Measurements from ENCODE around the gene ATP7A. TPM values are rescaled to one million over a fixed set of nuclear protein-coding genes. Genes with fewer than 3 reads are reported as not detected.
"Not testable (repeated sequence)": the region's sequence is repeated elsewhere in the genome, so short reads cannot be mapped to it uniquely, and the experiment has no call there.

The ATP7A gene
- total and polyA plus RNA-seq, 5 donors, result 1.6 to 11.5 (median 7.3) TPM

DNA sequence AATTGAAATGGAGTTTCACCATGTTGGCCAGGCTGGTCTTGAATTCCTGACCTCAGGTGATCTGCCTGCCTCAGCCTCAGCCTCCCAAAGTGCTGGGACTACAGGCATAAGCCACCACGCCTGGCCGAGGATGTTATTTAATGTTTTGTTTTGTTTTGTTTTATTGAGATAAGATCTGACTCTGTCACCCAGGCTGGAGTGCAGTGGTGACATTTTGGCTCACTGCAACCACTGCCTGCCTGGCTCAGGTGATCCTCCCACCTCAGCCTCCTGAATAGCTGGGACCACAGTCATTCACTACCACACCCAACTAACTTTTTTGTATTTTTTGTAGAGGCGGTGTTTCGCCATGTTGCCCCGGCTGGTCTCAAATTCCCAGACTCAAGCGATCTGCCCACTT lies 34.5 kb downstream of the ATP7A start:
- H3K9me3 ChIP-seq (ENCODE audit: control insufficient read depth, low read length); ATAC-seq; DNase-seq; H3K4me1 ChIP-seq (ENCODE audit: control insufficient read depth, insufficient read depth, low read length); H3K27me3 ChIP-seq (ENCODE audit: control insufficient read depth, insufficient read depth); H3K27ac ChIP-seq (ENCODE audit: low read length); H3K4me3 ChIP-seq (ENCODE audit: low read length); intact Hi-C loops (cut with DNase I): not testable (repeated sequence)
- WGBS, result 97% methylated on average over 6 of the region's 6 CpGs

- Histone ChIP-seq H3K9me3 (ENCODE audit: control insufficient read depth, low read length) (no peaks in the 10 kb centered on the region), H3K4me1 (ENCODE audit: control insufficient read depth, insufficient read depth, low read length) (peaks cover 2% of the 10 kb centered on the region), H3K27ac (ENCODE audit: low read length) (no peak overlapping the region), H3K4me3 (ENCODE audit: low read length) (no peak overlapping the region), H3K27me3 (ENCODE audit: control insufficient read depth, insufficient read depth) (no peaks in the 10 kb centered on the region)
- ATAC-seq, result no peak
- 46% methylated on average over 7 of the region's 7 CpGs for WGBS
- intact Hi-C loops (cut with DNase I), result no loop called here
- DNase-seq, result no peak
Measured at GRCh38 chrX:77945910-77946545, 35.5 kb downstream of the ATP7A start.

DNA sequence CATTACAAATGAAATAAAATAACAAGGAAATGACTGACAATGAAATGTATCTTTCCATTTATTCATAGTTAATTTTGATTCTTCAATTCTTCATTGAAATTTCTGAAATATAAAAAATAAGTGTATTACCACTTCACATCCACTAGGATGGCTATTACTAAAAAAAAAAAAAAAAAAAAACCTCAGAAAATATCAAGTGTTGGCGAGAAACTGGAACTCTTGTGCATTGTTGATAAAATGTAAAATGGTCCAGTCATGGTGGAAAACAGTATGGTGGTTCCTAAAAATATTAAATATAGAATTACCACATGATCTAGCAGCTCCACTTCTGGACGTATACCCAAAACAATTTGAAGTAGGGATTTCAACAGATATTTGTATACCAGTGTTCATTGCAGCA lies 36.1 kb downstream of the ATP7A start:
- ATAC-seq, result no peak
- peaks cover 2% of the 10 kb centered on the region for H3K4me1 ChIP-seq (ENCODE audit: control insufficient read depth, insufficient read depth, low read length)
- intact Hi-C loops (cut with DNase I), result no loop called here
- H3K9me3 ChIP-seq (ENCODE audit: control insufficient read depth, low read length), result no peaks in the 10 kb centered on the region
- WGBS, result 80% methylated on average over 2 of the region's 2 CpGs
- no peaks in the 10 kb centered on the region for H3K27me3 ChIP-seq (ENCODE audit: control insufficient read depth, insufficient read depth)
- DNase-seq, result no peak
- no peak overlapping the region for H3K27ac ChIP-seq (ENCODE audit: low read length)
- no peak overlapping the region for H3K4me3 ChIP-seq (ENCODE audit: low read length)

DNA sequence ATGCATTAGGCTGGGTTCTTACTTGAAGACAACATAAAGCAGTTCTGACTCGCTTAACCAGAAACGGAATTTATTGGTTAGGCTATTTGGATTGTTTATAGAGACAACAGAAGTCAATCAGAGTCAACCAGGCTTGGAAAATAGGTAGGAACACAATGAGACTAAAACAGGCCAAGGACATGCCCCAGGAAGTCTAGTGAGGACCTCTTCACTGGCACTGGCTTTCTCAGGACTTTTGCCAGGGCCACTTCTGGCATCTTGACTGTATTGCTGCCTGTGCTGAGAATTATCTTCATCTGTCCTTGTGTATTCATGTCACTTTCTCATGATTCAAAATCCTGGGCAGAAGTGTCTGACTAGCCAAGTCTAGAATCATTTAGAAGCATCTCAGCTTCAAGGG lies 39.3 kb downstream of the ATP7A start:
- no peak for ATAC-seq
- 95% methylated on average over 2 of the region's 2 CpGs for WGBS
- intact Hi-C loops (cut with DNase I), result no loop called here
- H3K27ac ChIP-seq (ENCODE audit: low read length), result no peak overlapping the region
- H3K9me3 ChIP-seq (ENCODE audit: control insufficient read depth, low read length), result no peaks in the 10 kb centered on the region
- no peak overlapping the region for H3K4me3 ChIP-seq (ENCODE audit: low read length)
- H3K27me3 ChIP-seq (ENCODE audit: control insufficient read depth, insufficient read depth), result no peaks in the 10 kb centered on the region
- peaks cover 2% of the 10 kb centered on the region for H3K4me1 ChIP-seq (ENCODE audit: control insufficient read depth, insufficient read depth, low read length)
- no peak for DNase-seq

DNA sequence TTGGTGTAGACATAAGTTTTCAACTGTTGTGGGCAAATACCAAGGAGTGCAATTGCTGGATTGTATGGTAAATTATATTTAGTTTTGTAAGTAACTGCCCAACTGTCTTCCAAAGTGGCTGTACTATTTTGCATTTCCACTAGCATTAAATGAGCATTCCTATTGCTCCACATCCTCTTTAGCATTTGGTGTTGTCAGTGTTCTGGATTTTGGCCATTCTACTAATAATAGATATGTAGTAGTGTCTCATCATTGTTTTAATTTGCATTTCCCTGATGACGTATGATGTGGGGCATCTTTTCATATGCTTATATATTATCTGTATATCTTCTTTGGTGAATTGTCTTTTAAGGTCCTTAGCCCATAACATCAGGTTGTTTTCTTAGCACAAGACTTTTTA lies 41.7 kb downstream of the ATP7A start:
- Histone ChIP-seq H3K27ac (ENCODE audit: low read length) (no peak overlapping the region), H3K4me3 (ENCODE audit: low read length) (no peak overlapping the region), H3K9me3 (ENCODE audit: control insufficient read depth, low read length) (no peaks in the 10 kb centered on the region), H3K27me3 (ENCODE audit: control insufficient read depth, insufficient read depth) (no peaks in the 10 kb centered on the region), H3K4me1 (ENCODE audit: control insufficient read depth, insufficient read depth, low read length) (no peaks in the 10 kb centered on the region)
- intact Hi-C loops (cut with DNase I), result no loop called here
- WGBS, result 65% methylated on average over 1 of the region's 1 CpG
- DNase-seq (no peak), ATAC-seq (no peak)

GRCh38 chrX:77953302-77953701 lies 42.8 kb downstream of the ATP7A start:
- Histone ChIP-seq H3K9me3 (ENCODE audit: control insufficient read depth, low read length) (no peaks in the 10 kb centered on the region), H3K4me1 (ENCODE audit: control insufficient read depth, insufficient read depth, low read length) (no peaks in the 10 kb centered on the region), H3K4me3 (ENCODE audit: low read length) (no peak overlapping the region), H3K27me3 (ENCODE audit: control insufficient read depth, insufficient read depth) (no peaks in the 10 kb centered on the region), H3K27ac (ENCODE audit: low read length) (no peak overlapping the region)
- WGBS, result 49% methylated on average over 1 of the region's 1 CpG
- ATAC-seq (no peak), DNase-seq (no peak)
- intact Hi-C loops (cut with DNase I), result no loop called here

DNA sequence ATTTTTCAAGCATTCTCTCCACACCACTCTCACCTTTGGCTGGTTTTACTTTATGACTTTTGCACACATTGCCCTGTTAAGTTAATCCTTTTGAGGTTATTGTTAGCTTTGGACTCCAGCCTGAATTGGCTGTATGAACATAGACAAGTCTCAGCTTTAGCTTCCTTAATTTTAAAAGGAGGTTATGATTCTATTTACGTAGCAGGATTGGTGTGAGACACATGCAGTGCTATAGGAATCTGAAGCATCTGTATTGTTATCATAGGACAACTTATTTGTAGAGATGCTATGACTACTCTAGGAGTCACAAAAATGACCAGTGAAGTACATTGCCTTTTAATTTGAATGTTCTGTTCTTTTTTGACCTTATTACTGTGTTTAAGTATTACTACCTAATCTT lies 43.2 kb downstream of the ATP7A start:
- DNase-seq, result no peak
- H3K4me1 ChIP-seq (ENCODE audit: control insufficient read depth, insufficient read depth, low read length), result no peaks in the 10 kb centered on the region
- no peak for ATAC-seq
- WGBS, result 29% methylated on average over 1 of the region's 1 CpG
- H3K4me3 ChIP-seq (ENCODE audit: low read length), result no peak overlapping the region
- no peaks in the 10 kb centered on the region for H3K27me3 ChIP-seq (ENCODE audit: control insufficient read depth, insufficient read depth)
- no peaks in the 10 kb centered on the region for H3K9me3 ChIP-seq (ENCODE audit: control insufficient read depth, low read length)
- no peak overlapping the region for H3K27ac ChIP-seq (ENCODE audit: low read length)
- intact Hi-C loops (cut with DNase I), result no loop called here

DNA sequence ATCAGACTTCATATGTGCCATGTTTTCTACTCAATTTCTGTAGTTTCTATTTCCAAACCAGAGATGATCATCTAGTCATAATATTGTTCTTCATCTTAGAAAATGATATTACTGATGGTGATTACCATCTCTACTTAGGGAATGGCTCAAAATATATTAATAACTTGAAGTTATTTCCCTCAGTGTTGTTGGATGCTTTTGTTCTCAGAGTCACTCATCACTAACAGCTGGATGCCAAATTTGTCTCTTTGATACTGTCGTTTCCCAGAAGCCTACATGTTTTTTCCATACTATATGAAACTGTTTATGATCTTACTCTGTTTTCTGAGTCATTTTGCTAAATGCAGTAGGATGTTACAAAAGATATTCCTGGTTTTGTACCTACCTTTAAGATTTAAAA lies 50.1 kb downstream of the ATP7A start:
- Histone ChIP-seq H3K27ac (ENCODE audit: low read length) (no peak overlapping the region), H3K4me1 (ENCODE audit: control insufficient read depth, insufficient read depth, low read length) (peaks cover 3% of the 10 kb centered on the region), H3K27me3 (ENCODE audit: control insufficient read depth, insufficient read depth) (no peaks in the 10 kb centered on the region), H3K9me3 (ENCODE audit: control insufficient read depth, low read length) (no peaks in the 10 kb centered on the region), H3K4me3 (ENCODE audit: low read length) (no peak overlapping the region)
- intact Hi-C loops (cut with DNase I), result no loop called here
- 22% methylated on average over 1 of the region's 1 CpG for WGBS
- no peak for DNase-seq
- ATAC-seq, result no peak

DNA sequence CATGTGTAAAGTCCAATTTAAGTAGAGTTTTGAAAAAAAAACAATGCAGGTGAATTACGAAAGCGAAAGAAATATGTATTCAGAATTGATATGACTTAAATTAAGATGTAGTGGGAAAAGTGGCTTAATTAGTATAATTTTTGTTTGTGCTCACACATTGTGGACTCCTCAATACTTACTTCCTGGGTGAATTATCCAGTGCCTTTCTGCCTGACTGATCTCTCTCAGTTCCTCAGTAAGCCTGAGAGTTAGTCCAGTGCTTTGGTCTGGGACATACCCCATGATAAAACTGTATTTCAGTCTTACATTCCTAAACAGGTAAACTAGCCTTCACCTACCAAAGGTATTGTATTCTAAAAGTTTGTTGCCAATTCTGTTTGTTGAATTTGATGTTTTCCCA lies 50.6 kb downstream of the ATP7A start:
- intact Hi-C loops (cut with DNase I), result no loop called here
- 95% methylated on average over 2 of the region's 2 CpGs for WGBS
- peaks cover 3% of the 10 kb centered on the region for H3K4me1 ChIP-seq (ENCODE audit: control insufficient read depth, insufficient read depth, low read length)
- H3K9me3 ChIP-seq (ENCODE audit: control insufficient read depth, low read length), result no peaks in the 10 kb centered on the region
- DNase-seq (no peak), ATAC-seq (no peak)
- no peak overlapping the region for H3K27ac ChIP-seq (ENCODE audit: low read length)
- H3K27me3 ChIP-seq (ENCODE audit: control insufficient read depth, insufficient read depth), result no peaks in the 10 kb centered on the region
- H3K4me3 ChIP-seq (ENCODE audit: low read length), result no peak overlapping the region

DNA sequence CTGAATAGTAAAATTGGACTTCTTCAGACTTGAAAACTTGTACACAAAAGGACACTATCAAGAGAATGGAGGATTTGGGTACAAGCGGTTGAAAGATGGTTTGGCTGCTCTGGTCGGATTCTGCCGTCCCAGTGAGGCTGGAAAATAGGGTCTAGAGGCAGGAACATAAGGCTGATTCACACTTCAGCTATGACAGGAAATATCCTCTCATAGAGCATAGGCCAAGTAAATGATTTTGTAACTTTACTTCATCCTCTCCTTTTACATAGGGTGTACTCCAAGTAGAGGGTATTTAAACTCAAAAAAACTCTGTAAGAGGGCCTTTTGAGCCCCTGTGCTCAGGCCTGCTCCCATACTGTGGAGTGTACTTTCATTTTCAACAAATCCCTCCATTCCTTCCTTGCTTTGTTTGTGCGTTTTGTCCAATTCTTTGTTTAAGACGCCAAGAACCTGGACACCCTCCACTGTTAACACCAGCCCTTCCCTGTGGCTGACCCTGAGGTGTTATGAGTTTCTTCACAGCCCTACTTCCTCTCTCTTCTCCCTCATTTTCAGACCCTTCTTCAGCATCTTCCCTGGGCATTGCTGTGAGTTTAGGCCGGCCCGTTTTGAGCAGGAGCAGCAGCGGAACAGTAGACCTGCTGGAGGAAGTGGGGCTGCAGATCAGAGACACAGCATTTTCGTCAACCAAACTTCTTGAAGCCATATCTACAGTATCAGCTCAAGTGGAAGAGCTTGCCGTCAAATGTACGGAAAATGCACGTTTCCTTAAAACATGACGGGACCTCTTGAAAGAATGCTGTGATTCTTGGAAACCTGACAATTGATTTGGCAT lies 51.8 kb downstream of the ATP7A start:
- intact Hi-C loops (cut with DNase I), result no loop called here
- no peaks in the 10 kb centered on the region for H3K27me3 ChIP-seq (ENCODE audit: control insufficient read depth, insufficient read depth)
- no peaks in the 10 kb centered on the region for H3K9me3 ChIP-seq (ENCODE audit: control insufficient read depth, low read length)
- no peak for ATAC-seq
- H3K27ac ChIP-seq (ENCODE audit: low read length), result no peak overlapping the region
- peaks cover 3% of the 10 kb centered on the region for H3K4me1 ChIP-seq (ENCODE audit: control insufficient read depth, insufficient read depth, low read length)
- 53% methylated on average over 13 of the region's 13 CpGs for WGBS
- peak in 1 of 3 donors; percentile 32 for DNase-seq
- H3K4me3 ChIP-seq (ENCODE audit: low read length), result no peak overlapping the region

DNA sequence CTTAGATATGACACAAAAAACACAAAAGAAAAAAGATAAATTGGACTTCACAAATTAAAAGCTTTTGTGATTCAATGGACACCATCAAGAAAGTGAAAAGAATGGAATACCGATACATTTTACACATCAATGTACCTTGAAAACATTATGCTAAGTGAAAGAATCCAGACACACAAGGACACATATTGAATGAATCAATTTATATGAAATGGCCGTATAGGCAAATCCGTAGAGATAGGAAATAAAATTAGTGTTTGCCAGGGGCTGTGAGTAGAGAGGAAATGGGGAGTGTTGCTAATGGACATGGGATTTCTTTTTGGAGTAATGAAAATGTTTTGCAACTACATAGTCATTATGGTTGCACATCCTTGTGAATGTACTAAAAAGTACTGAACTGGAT lies 55.9 kb downstream of the ATP7A start:
- no peak for ATAC-seq
- Histone ChIP-seq H3K9me3 (ENCODE audit: control insufficient read depth, low read length) (no peaks in the 10 kb centered on the region), H3K4me3 (ENCODE audit: low read length) (no peak overlapping the region), H3K4me1 (ENCODE audit: control insufficient read depth, insufficient read depth, low read length) (peaks cover 3% of the 10 kb centered on the region), H3K27me3 (ENCODE audit: control insufficient read depth, insufficient read depth) (no peaks in the 10 kb centered on the region), H3K27ac (ENCODE audit: low read length) (no peak overlapping the region)
- WGBS, result 89% methylated on average over 3 of the region's 3 CpGs
- no peak for DNase-seq
- intact Hi-C loops (cut with DNase I), result no loop called here
